ENCODE results near the gene MRGPRE. TPM values are rescaled to one million over a fixed set of nuclear protein-coding genes. Genes with fewer than 3 reads are reported as not detected.

Gene MRGPRE
- total RNA-seq, 1 experiment from 2014 or later: not detected

GRCh38 chr11:3207526-3208189 lies 24.6 kb downstream of the MRGPRE start:
- peaks cover 41% of the 10 kb centered on the region for H3K27me3 Mint-ChIP-seq (ENCODE audit: low read depth)
- no peak overlapping the region for H2BK12ac ChIP-seq (ENCODE audit: insufficient read length, low read depth, low read length)
- peaks cover 2% of the 10 kb centered on the region for H4K20me1 ChIP-seq (ENCODE audit: control insufficient read depth, insufficient read depth, insufficient read length)
- H3K36me3 Mint-ChIP-seq (ENCODE audit: insufficient read depth in 1 of 3, low read depth in 3 of 3): no peaks in the 10 kb centered on the region
- no peak overlapping the region for H2BK5ac ChIP-seq (ENCODE audit: insufficient read length, low read length)
- no peak overlapping the region for H3T11ph ChIP-seq (ENCODE audit: low read length)
- WGBS (ENCODE audit: extremely low coverage, insufficient read length, low lambda C conversion rate): no CpG with 5 or more reads among the region's 8 CpGs
- no peak overlapping the region for H3K27ac Mint-ChIP-seq
- H3K9me3 Mint-ChIP-seq: peaks cover 0 to 4% of the 10 kb centered on the region in 2 experiments; a peak in 2 of 5 replicates
- H3K9me3 ChIP-seq (ENCODE audit: control insufficient read depth, low read depth, low read length): no peaks in the 10 kb centered on the region
- no peak overlapping the region for H3K14ac ChIP-seq (ENCODE audit: insufficient read depth, low read length)
- no peak overlapping the region for H2BK20ac ChIP-seq (ENCODE audit: low read depth, low read length, poor library complexity, severe bottlenecking)
- peaks cover 5 to 6% of the 10 kb centered on the region in 2 experiments for H3K4me1 Mint-ChIP-seq
- H3K4ac ChIP-seq (ENCODE audit: low read depth, low read length): no peak overlapping the region
- H3K9ac ChIP-seq (ENCODE audit: extremely low read depth, insufficient read length, low read length): no peak overlapping the region
- no peak overlapping the region for H3K56ac ChIP-seq (ENCODE audit: insufficient read length, low read depth, low read length)
- no peaks in the 10 kb centered on the region for H3K79me2 ChIP-seq (ENCODE audit: insufficient read depth, low read length)
- H3K23ac ChIP-seq (ENCODE audit: insufficient read length, low read depth, low read length): no peak overlapping the region
- TF ChIP-seq CTCF (conservative IDR thresholded peaks at IDR 0.05): no peak
- H4K8ac ChIP-seq (replicated peaks; ENCODE audit: insufficient read length, low read depth, low read length): no peak overlapping the region
- H4K5ac ChIP-seq (ENCODE audit: insufficient read length, low read depth, low read length): no peak overlapping the region
- no peak overlapping the region for H3K18ac ChIP-seq (ENCODE audit: insufficient read length, low read depth, low read length)
- H3K4me3 Mint-ChIP-seq: no peak overlapping the region
- no peak overlapping the region for H2BK15ac ChIP-seq (ENCODE audit: low read depth, low read length)
- H2BK120ac ChIP-seq (ENCODE audit: low read depth, low read length, poor library complexity, severe bottlenecking): no peak overlapping the region
- no peak for DNase-seq
- H3K27me3 ChIP-seq (ENCODE audit: insufficient read depth, low read length): peaks cover 3% of the 10 kb centered on the region; the same call in 1 of the 2 replicates
- H2AFZ ChIP-seq (ENCODE audit: low read length): no peak overlapping the region
- no peak overlapping the region for H3K4me2 ChIP-seq (ENCODE audit: insufficient read depth, insufficient read length, low read length)
- H4K91ac ChIP-seq (ENCODE audit: insufficient read length, low read depth, low read length): no peak overlapping the region
- H3K79me1 ChIP-seq (ENCODE audit: insufficient read depth, low read depth, low read length, poor library complexity, severe bottlenecking): no peaks in the 10 kb centered on the region
- no peak overlapping the region for H2AK5ac ChIP-seq (ENCODE audit: insufficient read length, low read length)
- H3K23me2 ChIP-seq (ENCODE audit: insufficient read length, low read depth, low read length, poor library complexity, severe bottlenecking): peaks cover 9% of the 10 kb centered on the region
- no peak overlapping the region for H3K27ac ChIP-seq (ENCODE audit: insufficient read length, low read depth, low read length)
- no peaks in the 10 kb centered on the region for H3K4me1 ChIP-seq (ENCODE audit: insufficient read depth, low read length)
